Osteoblast (primary cell): ENCODE results near the gene RNF151. TPM values are rescaled to one million over a fixed set of nuclear protein-coding genes. Genes with fewer than 3 reads are reported as not detected.

Experiments
- DNase-seq: peaks from one replicate; pipeline ENCODE4 v3.0.0; 2011; ENCODE audit warnings: low spot score, mixed read lengths; ENCODE audit not compliant: insufficient read length; ENCODE audit errors: missing footprints
- H2AFZ ChIP-seq: 2 replicates; pipeline ENCODE4 v1.6.0; 2011; ENCODE audit warnings: mild to moderate bottlenecking, low read length
- H3K27ac ChIP-seq: 2 replicates; pipeline ENCODE4 v1.5.1; 2011; ENCODE audit warnings: mild to moderate bottlenecking, low read depth, low read length, moderate library complexity
- H3K27me3 ChIP-seq: 2 replicates; pipeline ENCODE4 v1.6.0; 2012; ENCODE audit warnings: mild to moderate bottlenecking, control low read depth, inconsistent platforms, low read length, moderate library complexity; ENCODE audit not compliant: insufficient read depth
- H3K36me3 ChIP-seq: 2 replicates; pipeline ENCODE4 v1.5.1; 2011; ENCODE audit warnings: mild to moderate bottlenecking, low read length, control low read depth, moderate library complexity; ENCODE audit not compliant: insufficient read depth
- H3K4me1 ChIP-seq: 2 replicates; pipeline ENCODE4 v1.5.1; 2011; ENCODE audit warnings: mild to moderate bottlenecking, low read length, control low read depth, moderate library complexity; ENCODE audit not compliant: insufficient read depth
- H3K4me2 ChIP-seq: 2 replicates; pipeline ENCODE4 v1.6.0; 2011; ENCODE audit warnings: mild to moderate bottlenecking, low read length; ENCODE audit not compliant: insufficient read depth
- H3K4me3 ChIP-seq: fragments of 200-600 bp; sonication (generic); 3 replicates; pipeline ENCODE4 v1.5.1; 2012; ENCODE audit warnings: mild to moderate bottlenecking, low read length, inconsistent platforms; ENCODE audit not compliant: insufficient read depth
- H3K79me2 ChIP-seq: 2 replicates; pipeline ENCODE4 v1.6.0; 2012; ENCODE audit warnings: mild to moderate bottlenecking, low read length, control low read depth, inconsistent platforms; ENCODE audit not compliant: insufficient read depth
- H3K9me3 ChIP-seq: 2 replicates; pipeline ENCODE4 v1.5.1; 2011; ENCODE audit warnings: low read depth, low read length, control low read depth
- H4K20me1 ChIP-seq: 2 replicates; pipeline ENCODE4 v1.6.0; 2012; ENCODE audit warnings: mild to moderate bottlenecking, low read length, control low read depth; ENCODE audit not compliant: insufficient read depth
- CTCF ChIP-seq: IDR thresholded peaks from 2 replicates; pipeline ENCODE4 v1.5.1; 2011; ENCODE audit warnings: mild to moderate bottlenecking, low read depth, low read length, moderate library complexity; ENCODE audit errors: extremely low read depth
- total RNA-seq: library from RNA; depleted of rRNA; stranded (reverse); fragments of >200 nt; gene quantifications from 2 replicates; pipeline ENCODE4 v1.2.3, GENCODE V29; 2012

The RNF151 gene
- total RNA-seq, 1 donor, result 0.36 TPM

DNA sequence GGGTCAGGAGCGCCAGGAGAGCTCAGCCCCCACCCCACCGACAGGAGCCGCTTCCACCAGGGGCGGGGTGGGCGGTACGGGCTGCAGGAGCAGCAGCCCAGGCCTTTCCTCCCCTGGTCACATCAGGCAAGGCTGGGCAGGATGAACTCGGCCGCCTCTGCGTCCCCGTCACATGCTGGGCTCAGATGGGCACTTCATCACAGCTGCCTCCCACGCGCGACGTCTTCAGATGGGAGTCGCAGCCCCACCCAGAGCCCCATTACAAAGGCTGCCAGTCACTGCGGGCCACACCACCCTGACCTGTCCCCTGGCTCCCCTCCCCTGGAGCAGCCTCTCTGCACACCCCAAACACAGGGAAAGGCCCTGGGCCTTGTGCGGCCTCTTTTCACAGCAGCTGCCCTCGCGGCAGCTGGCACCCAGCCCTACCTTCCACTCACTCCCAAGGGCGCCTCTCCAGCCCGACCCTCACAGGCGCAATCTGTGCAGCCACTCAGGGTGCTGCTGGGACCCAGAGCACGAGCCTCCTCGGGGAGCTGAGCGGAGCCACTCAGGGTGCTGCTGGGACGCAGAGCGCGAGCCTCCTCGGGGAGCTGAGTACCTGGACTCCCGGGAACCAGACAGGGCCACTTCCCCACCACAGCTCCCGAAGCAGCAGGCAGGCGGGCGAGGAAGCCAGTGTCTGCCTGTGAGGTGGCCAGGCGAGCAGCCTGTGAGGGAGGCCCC is 38.3 kb downstream of the RNF151 start:
- Histone ChIP-seq H3K4me2 (no peak overlapping the region), H3K4me1 (peaks cover 25% of the 10 kb centered on the region), H4K20me1 (peaks cover 71% of the 10 kb centered on the region), H2AFZ (no peak overlapping the region), H3K27me3 (no peaks in the 10 kb centered on the region), H3K4me3 (no peak overlapping the region), H3K36me3 (peaks cover 33% of the 10 kb centered on the region), H3K79me2 (peaks cover 87% of the 10 kb centered on the region), H3K9me3 (no peaks in the 10 kb centered on the region), H3K27ac (no peak overlapping the region)
- no peak for DNase-seq
- TF ChIP-seq CTCF, result no peak

GRCh38 chr16:2005646-2006045 is 39.0 kb downstream of the RNF151 start:
- peaks cover 94% of the 10 kb centered on the region for H3K79me2 ChIP-seq
- DNase-seq, result no peak
- H3K4me3 ChIP-seq, result no peak overlapping the region
- peaks cover 71% of the 10 kb centered on the region for H4K20me1 ChIP-seq
- H3K4me2 ChIP-seq, result no peak overlapping the region
- no peak overlapping the region for H2AFZ ChIP-seq
- H3K4me1 ChIP-seq, result peaks cover 31% of the 10 kb centered on the region
- no peak for TF ChIP-seq CTCF
- peaks cover 28% of the 10 kb centered on the region for H3K36me3 ChIP-seq
- H3K9me3 ChIP-seq, result no peaks in the 10 kb centered on the region
- H3K27me3 ChIP-seq, result no peaks in the 10 kb centered on the region
- H3K27ac ChIP-seq, result no peak overlapping the region

GRCh38 chr16:2006317-2006716 is 39.7 kb downstream of the RNF151 start:
- no peaks in the 10 kb centered on the region for H3K27me3 ChIP-seq
- H3K4me1 ChIP-seq, result peaks cover 32% of the 10 kb centered on the region
- H3K27ac ChIP-seq, result no peak overlapping the region
- H3K4me2 ChIP-seq, result no peak overlapping the region
- H3K36me3 ChIP-seq, result peaks cover 22% of the 10 kb centered on the region
- no peaks in the 10 kb centered on the region for H3K9me3 ChIP-seq
- no peak for DNase-seq
- H3K79me2 ChIP-seq, result peaks cover 91% of the 10 kb centered on the region
- no peak overlapping the region for H2AFZ ChIP-seq
- no peak for TF ChIP-seq CTCF
- H3K4me3 ChIP-seq, result no peak overlapping the region
- peaks cover 71% of the 10 kb centered on the region for H4K20me1 ChIP-seq

DNA sequence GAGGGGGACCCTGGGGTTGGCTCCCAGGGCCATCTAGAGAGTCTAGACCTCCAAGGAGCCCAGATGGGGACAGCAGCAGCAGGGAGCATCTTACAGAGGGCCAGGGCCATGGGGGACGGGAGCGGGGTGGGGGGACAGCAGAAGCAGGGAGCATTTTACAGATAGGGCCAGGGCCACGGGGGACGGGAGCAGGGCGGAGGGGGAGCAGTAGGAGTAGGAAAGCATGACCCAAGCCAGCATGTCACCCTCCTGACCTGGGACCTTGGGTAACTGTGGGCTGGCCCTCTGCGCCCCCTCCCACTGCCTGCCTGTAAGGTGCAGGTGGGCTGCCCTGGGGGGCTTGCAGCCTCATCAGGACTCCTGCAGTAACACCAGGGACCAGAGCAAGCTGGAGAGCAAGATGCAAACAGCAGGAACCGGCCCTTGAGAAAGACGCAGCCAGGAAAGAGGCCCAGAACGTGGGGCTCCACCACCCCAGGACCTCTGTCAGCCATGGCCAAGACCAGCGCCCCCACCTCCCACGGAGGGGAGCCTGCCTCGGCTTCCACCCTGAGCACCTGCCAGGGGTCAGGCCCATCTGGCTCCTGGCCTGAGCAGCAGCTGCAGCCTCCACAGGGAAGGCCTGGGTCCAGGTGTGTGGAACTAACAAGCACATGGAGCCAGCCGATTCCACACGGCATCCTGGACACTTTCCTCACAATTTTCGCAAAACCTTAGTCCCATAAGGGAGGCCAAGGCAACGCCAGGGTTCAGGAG is 40.6 kb downstream of the RNF151 start:
- no peak for TF ChIP-seq CTCF
- Histone ChIP-seq H3K4me3 (peak overlapping the region; percentile 82), H4K20me1 (peaks cover 67% of the 10 kb centered on the region), H3K4me1 (peaks cover 32% of the 10 kb centered on the region), H3K79me2 (peaks cover 82% of the 10 kb centered on the region), H3K9me3 (no peaks in the 10 kb centered on the region), H2AFZ (no peak overlapping the region), H3K27me3 (no peaks in the 10 kb centered on the region), H3K27ac (peak overlapping the region; percentile 57), H3K4me2 (peak overlapping the region; percentile 96), H3K36me3 (peaks cover 13% of the 10 kb centered on the region)
- no peak for DNase-seq
